ENCODE results near the gene CNTNAP2.

The CNTNAP2 gene

GRCh38 chr7:147523056-147523455 lies 1406.5 kb downstream of the CNTNAP2 start:
- DNase-seq (ENCODE audit: extremely low spot score) = no peak
- TF ChIP-seq SP1 (IDR thresholded peaks at IDR 0.05) = no peak
- CTCF ChIA-PET = no interaction called here

DNA sequence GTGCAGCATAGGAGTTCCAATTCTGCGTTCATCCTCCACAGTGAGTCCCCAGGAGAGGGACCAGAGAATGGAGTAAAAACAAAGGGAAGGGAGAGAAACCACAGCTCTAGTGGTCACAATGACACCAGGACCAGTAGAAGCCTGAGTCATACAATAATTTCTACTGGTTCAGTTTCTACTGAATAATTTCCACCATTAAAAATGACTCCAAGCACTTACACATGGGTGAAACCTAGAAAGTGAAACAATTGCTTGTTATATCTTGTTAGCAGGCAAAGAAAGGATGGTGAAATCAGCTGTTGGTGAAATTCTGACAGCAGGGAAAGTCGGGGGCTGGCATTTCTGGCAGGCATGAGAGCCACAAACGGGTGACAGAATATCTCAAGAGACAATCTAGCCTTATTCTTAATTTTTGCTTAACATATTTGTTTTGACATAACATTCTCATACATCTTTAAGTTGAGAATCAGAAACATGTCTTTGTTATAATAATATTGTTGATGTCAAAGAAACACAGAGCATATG lies 1408.2 kb downstream of the CNTNAP2 start:
- POLR2A ChIA-PET = no interaction called here
- CTCF ChIA-PET = no interaction called here
- DNase-seq (ENCODE audit: extremely low spot score) = no peak
- TF ChIP-seq SP1 (IDR thresholded peaks at IDR 0.05) = no peak

More at GRCh38 chr7:147523056-147523455, 1406.5 kb downstream of the CNTNAP2 start:
- POLR2A ChIA-PET = no interaction called here

DNA sequence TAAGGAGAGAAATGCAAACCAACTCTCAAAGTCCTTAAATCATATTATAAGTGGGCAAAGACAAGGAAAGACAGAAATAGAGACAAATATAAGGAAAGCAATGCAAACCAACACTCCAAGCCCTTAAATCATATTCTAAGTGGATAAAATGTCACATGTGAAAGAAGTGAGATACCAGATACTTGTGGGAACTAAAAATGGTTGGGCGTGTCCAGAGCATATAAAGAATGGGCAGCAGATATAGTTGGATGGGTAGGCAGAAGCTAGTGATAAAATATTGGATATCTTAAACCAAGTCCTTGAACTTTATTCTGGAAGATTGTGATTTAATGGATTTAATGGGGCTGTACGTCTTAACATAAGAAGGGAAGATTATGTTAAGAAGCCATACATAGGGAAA lies 1408.7 kb downstream of the CNTNAP2 start:
- no peak for TF ChIP-seq ELF4 (IDR thresholded peaks at IDR 0.05)
- TF ChIP-seq, protein P1, sequence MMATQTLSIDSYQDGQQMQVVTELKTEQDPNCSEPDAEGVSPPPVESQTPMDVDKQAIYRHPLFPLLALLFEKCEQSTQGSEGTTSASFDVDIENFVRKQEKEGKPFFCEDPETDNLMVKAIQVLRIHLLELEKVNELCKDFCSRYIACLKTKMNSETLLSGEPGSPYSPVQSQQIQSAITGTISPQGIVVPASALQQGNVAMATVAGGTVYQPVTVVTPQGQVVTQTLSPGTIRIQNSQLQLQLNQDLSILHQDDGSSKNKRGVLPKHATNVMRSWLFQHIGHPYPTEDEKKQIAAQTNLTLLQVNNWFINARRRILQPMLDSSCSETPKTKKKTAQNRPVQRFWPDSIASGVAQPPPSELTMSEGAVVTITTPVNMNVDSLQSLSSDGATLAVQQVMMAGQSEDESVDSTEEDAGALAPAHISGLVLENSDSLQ (IDR thresholded peaks at IDR 0.05) = no peak
- TF ChIP-seq L3MBTL2 (conservative IDR thresholded peaks at IDR 0.05) = no peak
- TF ChIP-seq BHLHE40 (IDR thresholded peaks at IDR 0.05; ENCODE audit: borderline replicate concordance) = no peak
- no peak for TF ChIP-seq SUZ12 (IDR thresholded peaks at IDR 0.05)
- no peak for TF ChIP-seq ARNT (IDR thresholded peaks at IDR 0.05)
- no peak for TF ChIP-seq SP1 (IDR thresholded peaks at IDR 0.05)
- TF ChIP-seq NFRKB (IDR thresholded peaks at IDR 0.05) = no peak
- TF ChIP-seq FOXM1 (IDR thresholded peaks at IDR 0.05; ENCODE audit: borderline replicate concordance) = no peak
- no peak for TF ChIP-seq LEF1 (IDR thresholded peaks at IDR 0.05; ENCODE audit: borderline replicate concordance)
- TF ChIP-seq TARDBP (IDR thresholded peaks at IDR 0.05) = no peak
- TF ChIP-seq CTBP1 (IDR thresholded peaks at IDR 0.05; ENCODE audit: borderline replicate concordance) = no peak
- TF ChIP-seq HDGF (IDR thresholded peaks at IDR 0.05; ENCODE audit: borderline replicate concordance) = no peak
- POLR2A ChIA-PET = no interaction called here
- CTCF ChIA-PET = no interaction called here
- no peak for DNase-seq (ENCODE audit: extremely low spot score)

DNA sequence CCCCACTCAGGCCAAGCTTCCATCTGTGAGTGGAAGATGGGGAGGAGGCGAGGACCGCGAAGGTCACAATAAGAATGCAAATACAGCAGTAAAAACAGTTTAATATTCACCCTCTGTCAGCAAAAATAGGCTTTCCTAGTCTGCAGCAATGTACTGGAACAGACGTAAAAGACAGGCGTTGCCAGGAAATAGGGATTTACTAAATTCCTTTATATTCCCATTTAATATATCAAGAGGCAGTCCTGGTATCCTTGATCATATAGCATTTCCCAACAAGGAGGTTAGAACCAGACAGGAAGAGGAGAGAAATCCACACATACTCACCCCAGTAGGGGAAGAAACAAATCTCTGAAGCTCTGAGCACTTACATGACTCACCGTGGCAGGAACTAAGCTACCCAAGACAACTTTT lies 1419.1 kb downstream of the CNTNAP2 start:
- TF ChIP-seq BHLHE40 (IDR thresholded peaks at IDR 0.05; ENCODE audit: borderline replicate concordance) (no peak), HDGF (IDR thresholded peaks at IDR 0.05; ENCODE audit: borderline replicate concordance) (no peak), LEF1 (IDR thresholded peaks at IDR 0.05; ENCODE audit: borderline replicate concordance) (no peak), ELF4 (IDR thresholded peaks at IDR 0.05) (no peak), ZNF384 (IDR thresholded peaks at IDR 0.05) (no peak), SUZ12 (IDR thresholded peaks at IDR 0.05) (no peak), FOXM1 (IDR thresholded peaks at IDR 0.05; ENCODE audit: borderline replicate concordance) (no peak), SP1 (IDR thresholded peaks at IDR 0.05) (no peak), TARDBP (IDR thresholded peaks at IDR 0.05) (no peak)
- TF ChIP-seq, protein P1 (IDR thresholded peaks at IDR 0.05) = no peak
- no peak for DNase-seq (ENCODE audit: extremely low spot score)
- POLR2A ChIA-PET = no interaction called here
- CTCF ChIA-PET = no interaction called here

- ChIA-PET POLR2A (no interaction called here), CTCF (no interaction called here)
- no peak for DNase-seq (ENCODE audit: extremely low spot score)
- no peak for TF ChIP-seq FOXK2 (IDR thresholded peaks at IDR 0.05)
- TF ChIP-seq, protein P1 (IDR thresholded peaks at IDR 0.05) = no peak
- no peak for TF ChIP-seq NFRKB (IDR thresholded peaks at IDR 0.05)
- TF ChIP-seq FOXM1 (IDR thresholded peaks at IDR 0.05; ENCODE audit: borderline replicate concordance) = no peak
- TF ChIP-seq FOXA1 (IDR thresholded peaks at IDR 0.05) = no peak
- TF ChIP-seq L3MBTL2 (conservative IDR thresholded peaks at IDR 0.05) = no peak
- no peak for TF ChIP-seq SP1 (IDR thresholded peaks at IDR 0.05)
- no peak for TF ChIP-seq HDGF (IDR thresholded peaks at IDR 0.05; ENCODE audit: borderline replicate concordance)
- no peak for TF ChIP-seq ELF4 (IDR thresholded peaks at IDR 0.05)
- no peak for TF ChIP-seq BHLHE40 (IDR thresholded peaks at IDR 0.05; ENCODE audit: borderline replicate concordance)
- TF ChIP-seq CTBP1 (IDR thresholded peaks at IDR 0.05; ENCODE audit: borderline replicate concordance) = no peak
- no peak for TF ChIP-seq TARDBP (IDR thresholded peaks at IDR 0.05)
- TF ChIP-seq LEF1 (IDR thresholded peaks at IDR 0.05; ENCODE audit: borderline replicate concordance) = no peak
Measured at GRCh38 chr7:147539685-147540084, 1423.1 kb downstream of the CNTNAP2 start.

DNA sequence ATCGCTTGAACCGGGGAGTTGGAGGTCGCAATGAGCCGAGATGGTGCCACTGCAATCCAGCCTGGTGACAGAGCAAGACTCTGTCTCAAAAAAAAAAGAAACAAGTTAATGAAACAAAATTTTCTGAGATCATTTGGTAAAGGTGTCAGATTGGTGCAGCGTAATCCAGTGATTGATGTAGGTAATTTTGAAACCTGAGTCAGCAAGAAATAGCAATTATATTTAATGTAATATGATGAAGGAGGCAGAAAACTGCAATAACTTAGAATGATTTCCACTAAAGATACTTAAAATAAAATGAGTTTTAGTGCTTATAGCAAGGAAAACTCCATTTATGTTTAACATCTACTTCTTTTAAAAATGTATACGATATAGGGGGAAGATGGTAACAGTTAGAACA lies 1424.1 kb downstream of the CNTNAP2 start:
- TF ChIP-seq NFRKB (IDR thresholded peaks at IDR 0.05) (no peak), ELF4 (IDR thresholded peaks at IDR 0.05) (no peak), HDGF (IDR thresholded peaks at IDR 0.05; ENCODE audit: borderline replicate concordance) (no peak), TARDBP (IDR thresholded peaks at IDR 0.05) (no peak), FOXM1 (IDR thresholded peaks at IDR 0.05; ENCODE audit: borderline replicate concordance) (no peak), SUZ12 (IDR thresholded peaks at IDR 0.05) (no peak), ARNT (IDR thresholded peaks at IDR 0.05) (no peak), LEF1 (IDR thresholded peaks at IDR 0.05; ENCODE audit: borderline replicate concordance) (no peak), FOXK2 (IDR thresholded peaks at IDR 0.05) (no peak), BHLHE40 (IDR thresholded peaks at IDR 0.05; ENCODE audit: borderline replicate concordance) (no peak), SP1 (IDR thresholded peaks at IDR 0.05) (no peak), L3MBTL2 (conservative IDR thresholded peaks at IDR 0.05) (no peak), CTBP1 (IDR thresholded peaks at IDR 0.05; ENCODE audit: borderline replicate concordance) (no peak), FOXA1 (IDR thresholded peaks at IDR 0.05) (no peak), ZNF384 (IDR thresholded peaks at IDR 0.05) (no peak)
- TF ChIP-seq, protein P1 (IDR thresholded peaks at IDR 0.05) = no peak
- ChIA-PET POLR2A (no interaction called here), CTCF (no interaction called here)
- no peak for DNase-seq (ENCODE audit: extremely low spot score)
